HepG2 (cell line): ENCODE results near the gene ENPP1. TPM values are rescaled to one million over a fixed set of nuclear protein-coding genes. Genes with fewer than 3 reads are reported as not detected.

Experiments used
- ADNP ChIP-seq: sonication (generic); formaldehyde crosslinking; IDR thresholded peaks from 2 replicates; pipeline ENCODE4 v1.4.0; 2020; ENCODE audit warnings: missing genetic modification reagents
- CENPX ChIP-seq: sonication (generic); formaldehyde crosslinking; IDR thresholded peaks from 2 replicates; pipeline ENCODE4 v1.9.0; 2021; ENCODE audit warnings: mild to moderate bottlenecking, missing genetic modification reagents, moderate library complexity
- HNF4A ChIP-seq: sonication (generic); formaldehyde crosslinking; IDR thresholded peaks from 2 replicates; pipeline ENCODE4 v1.4.0; 2020; ENCODE audit warnings: missing genetic modification reagents
- KDM3A ChIP-seq: IDR thresholded peaks from 2 replicates; pipeline ENCODE4 v1.6.1; 2018; ENCODE audit warnings: low read depth, missing compliant biosample characterization
- KLF16 ChIP-seq, 2 experiments: sonication (generic) in 1 of 2; formaldehyde crosslinking in 1 of 2; IDR thresholded peaks; 2 replicates each; pipeline versions ENCODE4 v1.6.1 to v1.8.0; 2016 to 2023; ENCODE audit warnings: missing genetic modification reagents in 2 of 2, missing compliant biosample characterization in 1 of 2
- PRDM10 ChIP-seq: sonication (generic); formaldehyde crosslinking; IDR thresholded peaks from 2 replicates; pipeline ENCODE4 v1.4.0; 2020; ENCODE audit warnings: low read depth, missing genetic modification reagents
- RXRA ChIP-seq: sonication (generic); formaldehyde crosslinking; IDR thresholded peaks from 2 replicates; pipeline ENCODE4 v1.5.1; 2020; ENCODE audit warnings: missing genetic modification reagents
- SIX4 ChIP-seq: sonication (generic); formaldehyde crosslinking; IDR thresholded peaks from 2 replicates; pipeline ENCODE4 v1.4.0; 2020; ENCODE audit warnings: missing genetic modification reagents
- TEAD3 ChIP-seq: optimal IDR thresholded peaks from 2 replicates; pipeline ENCODE3; 2016; ENCODE audit warnings: borderline replicate concordance
- ZKSCAN8 ChIP-seq: IDR thresholded peaks from 2 replicates; pipeline ENCODE4 v1.6.1; 2016; ENCODE audit warnings: borderline replicate concordance, missing genetic modification reagents, missing compliant biosample characterization
- ZMYM3 ChIP-seq: sonication (generic); formaldehyde crosslinking; IDR thresholded peaks from 2 replicates; pipeline ENCODE4 v1.5.1; 2020; ENCODE audit warnings: mild to moderate bottlenecking, missing genetic modification reagents
- ZNF24 ChIP-seq: fragments of 450-650 bp; IDR thresholded peaks from 2 replicates; pipeline ENCODE4 v1.6.1; 2017; ENCODE audit warnings: antibody characterized with exemption, mild to moderate bottlenecking
- ZNF350 ChIP-seq: sonication (generic); formaldehyde crosslinking; IDR thresholded peaks from 2 replicates; pipeline ENCODE4 v1.4.0; 2020; ENCODE audit warnings: mild to moderate bottlenecking, low read depth, missing genetic modification reagents, borderline replicate concordance
- ZNF614 ChIP-seq: IDR thresholded peaks from 2 replicates; pipeline ENCODE4 v1.6.1; 2018; ENCODE audit warnings: missing biosample characterization, missing genetic modification reagents, inconsistent platforms, borderline replicate concordance
- ZNF644 ChIP-seq: IDR thresholded peaks from 2 replicates; pipeline ENCODE4 v1.6.1; 2016; ENCODE audit warnings: low read depth
- polyA plus RNA-seq, 8 experiments: library from polyadenylated mRNA; depleted of rRNA in 3 of 8; stranded (reverse) in 7 of 8; unstranded in 1 of 8; fragments of >200 nt; fragmentation: Illumina TruSeq in 4 of 8; extraction: Trizol in 4 of 8; gene quantifications; 2 replicates each; pipeline versions ENCODE4 v1.2.1 to v1.2.3, GENCODE V29; 2011 to 2016; ENCODE audit warnings: low read depth in 4 of 8, missing spikeins in 1 of 8, mixed read lengths in 1 of 8; ENCODE audit not compliant: insufficient read depth in 1 of 8
- total RNA-seq, 5 experiments: library from RNA; depleted of rRNA; stranded (reverse); fragments of >200 nt; fragmentation: Illumina TruSeq; extraction: Trizol; gene quantifications; 2 replicates each; pipeline ENCODE4 v1.2.3, GENCODE V29; 2016; ENCODE audit warnings: low read depth in 1 of 5
- TF ChIP-seq, protein P1 (sequence below): sonication (generic); formaldehyde crosslinking; IDR thresholded peaks from 2 replicates; pipeline ENCODE4 v1.5.1; 2020; ENCODE audit warnings: mild to moderate bottlenecking, missing genetic modification reagents, moderate library complexity
- TF ChIP-seq, protein P2 (sequence below): sonication (generic); formaldehyde crosslinking; conservative IDR thresholded peaks from 2 replicates; pipeline ENCODE4 v1.4.0; 2020; ENCODE audit warnings: missing genetic modification reagents

The ENPP1 gene
- total and polyA plus RNA-seq, 2 of the 13 experiments (the other 11 are each of a cell fraction or from before 2014, with no cell fraction given): 56.5 to 160 TPM

GRCh38 chr6:131769385-131770141, 38.3 kb upstream of the ENPP1 start (continued):
- TF ChIP-seq, protein P1, sequence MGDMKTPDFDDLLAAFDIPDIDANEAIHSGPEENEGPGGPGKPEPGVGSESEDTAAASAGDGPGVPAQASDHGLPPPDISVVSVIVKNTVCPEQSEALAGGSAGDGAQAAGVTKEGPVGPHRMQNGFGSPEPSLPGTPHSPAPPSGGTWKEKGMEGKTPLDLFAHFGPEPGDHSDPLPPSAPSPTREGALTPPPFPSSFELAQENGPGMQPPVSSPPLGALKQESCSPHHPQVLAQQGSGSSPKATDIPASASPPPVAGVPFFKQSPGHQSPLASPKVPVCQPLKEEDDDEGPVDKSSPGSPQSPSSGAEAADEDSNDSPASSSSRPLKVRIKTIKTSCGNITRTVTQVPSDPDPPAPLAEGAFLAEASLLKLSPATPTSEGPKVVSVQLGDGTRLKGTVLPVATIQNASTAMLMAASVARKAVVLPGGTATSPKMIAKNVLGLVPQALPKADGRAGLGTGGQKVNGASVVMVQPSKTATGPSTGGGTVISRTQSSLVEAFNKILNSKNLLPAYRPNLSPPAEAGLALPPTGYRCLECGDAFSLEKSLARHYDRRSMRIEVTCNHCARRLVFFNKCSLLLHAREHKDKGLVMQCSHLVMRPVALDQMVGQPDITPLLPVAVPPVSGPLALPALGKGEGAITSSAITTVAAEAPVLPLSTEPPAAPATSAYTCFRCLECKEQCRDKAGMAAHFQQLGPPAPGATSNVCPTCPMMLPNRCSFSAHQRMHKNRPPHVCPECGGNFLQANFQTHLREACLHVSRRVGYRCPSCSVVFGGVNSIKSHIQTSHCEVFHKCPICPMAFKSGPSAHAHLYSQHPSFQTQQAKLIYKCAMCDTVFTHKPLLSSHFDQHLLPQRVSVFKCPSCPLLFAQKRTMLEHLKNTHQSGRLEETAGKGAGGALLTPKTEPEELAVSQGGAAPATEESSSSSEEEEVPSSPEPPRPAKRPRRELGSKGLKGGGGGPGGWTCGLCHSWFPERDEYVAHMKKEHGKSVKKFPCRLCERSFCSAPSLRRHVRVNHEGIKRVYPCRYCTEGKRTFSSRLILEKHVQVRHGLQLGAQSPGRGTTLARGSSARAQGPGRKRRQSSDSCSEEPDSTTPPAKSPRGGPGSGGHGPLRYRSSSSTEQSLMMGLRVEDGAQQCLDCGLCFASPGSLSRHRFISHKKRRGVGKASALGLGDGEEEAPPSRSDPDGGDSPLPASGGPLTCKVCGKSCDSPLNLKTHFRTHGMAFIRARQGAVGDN (CRISPR knock-in tag): peak; percentile 56
- TF ChIP-seq KDM3A (CRISPR knock-in tag) (peak; percentile 37; the same call in 1 of the 2 replicates), ZKSCAN8 (CRISPR knock-in tag) (peak; percentile 57; the same call in 1 of the 2 replicates), KLF16 (CRISPR knock-in tag; IDR thresholded peaks at IDR 0.05) (peak in 1 of 2 experiments; percentile 49; a peak in 1 of 4 replicates), HNF4A (CRISPR knock-in tag) (peak; percentile 93), ZNF614 (CRISPR knock-in tag) (peak; percentile 72), RXRA (CRISPR knock-in tag) (0 out of 2 replicates have a peak, but pooled peaks have one; percentile 26), ZMYM3 (CRISPR knock-in tag) (peak; percentile 84), TEAD3 (CRISPR knock-in tag) (peak; percentile 63), CENPX (no peak), PRDM10 (CRISPR knock-in tag) (no peak), ZNF350 (CRISPR knock-in tag) (peak; percentile 41; the same call in 1 of the 2 replicates), ADNP (CRISPR knock-in tag) (peak; percentile 65), SIX4 (CRISPR knock-in tag) (no peak), ZNF644 (peak; percentile 70; the same call in 1 of the 2 replicates), ZNF24 (no peak)
- TF ChIP-seq, protein P2, sequence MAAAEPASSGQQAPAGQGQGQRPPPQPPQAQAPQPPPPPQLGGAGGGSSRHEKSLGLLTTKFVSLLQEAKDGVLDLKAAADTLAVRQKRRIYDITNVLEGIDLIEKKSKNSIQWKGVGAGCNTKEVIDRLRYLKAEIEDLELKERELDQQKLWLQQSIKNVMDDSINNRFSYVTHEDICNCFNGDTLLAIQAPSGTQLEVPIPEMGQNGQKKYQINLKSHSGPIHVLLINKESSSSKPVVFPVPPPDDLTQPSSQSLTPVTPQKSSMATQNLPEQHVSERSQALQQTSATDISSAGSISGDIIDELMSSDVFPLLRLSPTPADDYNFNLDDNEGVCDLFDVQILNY (CRISPR knock-in tag): no peak
